ENCODE results near the gene RAB25. TPM values are rescaled to one million over a fixed set of nuclear protein-coding genes. Genes with fewer than 3 reads are reported as not detected.
"Not testable (repeated sequence)": the region's sequence is repeated elsewhere in the genome, so short reads cannot be mapped to it uniquely, and the experiment has no call there.

The RAB25 gene
- total and polyA plus RNA-seq, 2 of the 13 experiments (the other 11 are each of a cell fraction or from before 2014, with no cell fraction given) = 0.20 to 0.22 TPM

- Histone ChIP-seq H3K9ac (ENCODE audit: insufficient read depth, low read depth, low read length) (peak overlapping the region; percentile 94), H3K4me3 (replicated peaks in 1 of 3; ENCODE audit: insufficient read depth in 1 of 3, low read depth in 2 of 3, low read length in 3 of 3) (peak overlapping the region; percentile 78 to 92 (median 83)), H3K27ac (ENCODE audit: extremely low read length, insufficient read depth, low read length) (peak overlapping the region; percentile 81), H3K4me1 (ENCODE audit: insufficient read depth, low read length) (peaks cover 82% of the 10 kb centered on the region), H3K4me2 (ENCODE audit: low read depth, low read length) (peak overlapping the region; percentile 80), H3K79me2 (ENCODE audit: insufficient read depth, low read length) (peaks cover 67% of the 10 kb centered on the region)
- BruUV-seq (replicated peaks); in situ Hi-C loops (cut with HindIII; ENCODE audit: extremely low pct_ligation_motif_present, low pct_unique_long_range_greater_than_20kb); CTCF ChIA-PET (ENCODE audit: low intra/inter-chr PET ratio, low total read pairs); DNase-seq (ENCODE audit: low spot score); H2AFZ ChIP-seq (ENCODE audit: low read length); H4K20me1 ChIP-seq (ENCODE audit: insufficient read depth, low read length); ATAC-seq; H3K27me3 ChIP-seq (ENCODE audit: control insufficient read depth in 1 of 2, insufficient read depth in 2 of 2, low read length in 2 of 2); H3K9me3 ChIP-seq (ENCODE audit: low read length); intact Hi-C loops (cut with micrococcal nuclease; ENCODE audit: unreplicated experiment); FAIRE-seq; H3K36me3 ChIP-seq (replicated peaks in 1 of 2; ENCODE audit: control insufficient read depth in 1 of 2, insufficient read depth in 2 of 2, low read length in 2 of 2): not testable (repeated sequence)
- TF ChIP-seq SAP130 (CRISPR knock-in tag; IDR thresholded peaks at IDR 0.05; ENCODE audit: low read depth) = 0 out of 2 replicates have a peak, but pooled peaks have one; percentile 19
- POLR2A ChIA-PET = interaction anchor here (0.6 to 6.1 kb wide), 5 partner anchors 11 to 220 kb away, joined by 3 to 90 read pairs (median 4); partner anchors contain the start of gene PMF1
- WGBS (ENCODE audit: low lambda C conversion rate) = 71% methylated on average over 5 of the region's 5 CpGs
Observed at GRCh38 chr1:156116731-156117130, 55.8 kb downstream of the RAB25 start.

GRCh38 chr1:156117414-156118176 is 56.6 kb downstream of the RAB25 start:
- in situ Hi-C loops (cut with HindIII; ENCODE audit: extremely low pct_ligation_motif_present, low pct_unique_long_range_greater_than_20kb) = no loop called here
- WGBS (ENCODE audit: low lambda C conversion rate) = 40% methylated on average over 13 of the region's 13 CpGs
- Histone ChIP-seq H3K27me3 (ENCODE audit: control insufficient read depth in 1 of 2, insufficient read depth in 2 of 2, low read length in 2 of 2) (no peaks in the 10 kb centered on the region; a peak in 1 of 5 replicates), H3K9ac (ENCODE audit: insufficient read depth, low read depth, low read length) (peak overlapping the region; percentile 73), H3K4me2 (ENCODE audit: low read depth, low read length) (peak overlapping the region; percentile 80), H3K79me2 (ENCODE audit: insufficient read depth, low read length) (peaks cover 76% of the 10 kb centered on the region), H3K27ac (ENCODE audit: extremely low read length, insufficient read depth, low read length) (peak overlapping the region; percentile 91), H4K20me1 (ENCODE audit: insufficient read depth, low read length) (peaks cover 6% of the 10 kb centered on the region; the same call in 1 of the 2 replicates), H3K9me3 (ENCODE audit: low read length) (no peaks in the 10 kb centered on the region), H3K4me3 (replicated peaks in 1 of 3; ENCODE audit: insufficient read depth in 1 of 3, low read depth in 2 of 3, low read length in 3 of 3) (peak overlapping the region; percentile 31 to 83 (median 78)), H2AFZ (ENCODE audit: low read length) (no peak overlapping the region), H3K36me3 (replicated peaks in 1 of 2; ENCODE audit: control insufficient read depth in 1 of 2, insufficient read depth in 2 of 2, low read length in 2 of 2) (peaks cover 0 to 7% of the 10 kb centered on the region in 2 experiments; a peak in 3 of 5 replicates), H3K4me1 (ENCODE audit: insufficient read depth, low read length) (peaks cover 82% of the 10 kb centered on the region)
- FAIRE-seq (no peak), ATAC-seq (no peak), DNase-seq (ENCODE audit: low spot score) (no peak)
- no TSS peak for BruUV-seq (replicated peaks)
- intact Hi-C loops (cut with micrococcal nuclease; ENCODE audit: unreplicated experiment) = no loop called here
- TF ChIP-seq SMYD3 (CRISPR knock-in tag; IDR thresholded peaks at IDR 0.05) (no peak), ZNF770 (CRISPR knock-in tag; IDR thresholded peaks at IDR 0.05) (peak; percentile 97), ZNF224 (CRISPR knock-in tag; IDR thresholded peaks at IDR 0.05) (0 out of 2 replicates have a peak, but pooled peaks have one; percentile 4), ZMYM3 (CRISPR knock-in tag; IDR thresholded peaks at IDR 0.05) (peak; percentile 73), ZNF572 (CRISPR knock-in tag; IDR thresholded peaks at IDR 0.05) (0 out of 2 replicates have a peak, but pooled peaks have one; percentile 10), PITX1 (CRISPR knock-in tag; IDR thresholded peaks at IDR 0.05) (0 out of 2 replicates have a peak, but pooled peaks have one; percentile 23), FOXA3 (CRISPR knock-in tag; IDR thresholded peaks at IDR 0.05) (no peak), ZFP37 (CRISPR knock-in tag; IDR thresholded peaks at IDR 0.05; ENCODE audit: borderline replicate concordance) (no peak), GABPB1 (CRISPR knock-in tag; IDR thresholded peaks at IDR 0.05) (peak; percentile 4; the same call in 1 of the 2 replicates), PHF21A (CRISPR knock-in tag; IDR thresholded peaks at IDR 0.05) (peak; percentile 8; the same call in 1 of the 2 replicates)
- TF ChIP-seq, protein P1, sequence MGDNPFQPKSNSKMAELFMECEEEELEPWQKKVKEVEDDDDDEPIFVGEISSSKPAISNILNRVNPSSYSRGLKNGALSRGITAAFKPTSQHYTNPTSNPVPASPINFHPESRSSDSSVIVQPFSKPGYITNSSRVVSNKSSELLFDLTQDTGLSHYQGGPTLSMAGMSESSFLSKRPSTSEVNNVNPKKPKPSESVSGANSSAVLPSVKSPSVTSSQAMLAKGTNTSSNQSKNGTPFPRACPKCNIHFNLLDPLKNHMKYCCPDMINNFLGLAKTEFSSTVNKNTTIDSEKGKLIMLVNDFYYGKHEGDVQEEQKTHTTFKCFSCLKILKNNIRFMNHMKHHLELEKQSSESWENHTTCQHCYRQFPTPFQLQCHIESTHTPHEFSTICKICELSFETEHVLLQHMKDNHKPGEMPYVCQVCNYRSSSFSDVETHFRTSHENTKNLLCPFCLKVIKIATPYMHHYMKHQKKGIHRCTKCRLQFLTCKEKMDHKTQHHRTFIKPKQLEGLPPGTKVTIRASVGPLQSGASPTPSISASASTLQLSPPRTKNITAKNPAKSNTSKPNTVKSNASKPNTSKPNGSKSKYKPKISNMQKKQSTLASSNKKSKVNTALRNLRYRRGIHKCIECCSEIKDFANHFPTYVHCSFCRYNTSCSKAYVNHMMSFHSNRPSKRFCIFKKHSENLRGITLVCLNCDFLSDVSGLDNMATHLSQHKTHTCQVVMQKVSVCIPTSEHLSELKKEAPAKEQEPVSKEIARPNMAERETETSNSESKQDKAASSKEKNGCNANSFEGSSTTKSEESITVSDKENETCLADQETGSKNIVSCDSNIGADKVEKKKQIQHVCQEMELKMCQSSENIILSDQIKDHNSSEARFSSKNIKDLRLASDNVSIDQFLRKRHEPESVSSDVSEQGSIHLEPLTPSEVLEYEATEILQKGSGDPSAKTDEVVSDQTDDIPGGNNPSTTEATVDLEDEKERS (CRISPR knock-in tag; IDR thresholded peaks at IDR 0.05) = peak; percentile 19; the same call in 1 of the 2 replicates
- ChIA-PET CTCF (ENCODE audit: low intra/inter-chr PET ratio, low total read pairs) (interaction anchor here (1.5 kb wide), 1 partner anchor 12 kb away, joined by 3 read pairs; no protein-coding TSS in a partner anchor), POLR2A (interaction anchor here (0.7 to 4.8 kb wide), 6 partner anchors 11 to 507 kb away, joined by 3 to 108 read pairs (median 4); no protein-coding TSS in a partner anchor)
